ENCODE results near the gene GLRX3.

The GLRX3 gene

DNA sequence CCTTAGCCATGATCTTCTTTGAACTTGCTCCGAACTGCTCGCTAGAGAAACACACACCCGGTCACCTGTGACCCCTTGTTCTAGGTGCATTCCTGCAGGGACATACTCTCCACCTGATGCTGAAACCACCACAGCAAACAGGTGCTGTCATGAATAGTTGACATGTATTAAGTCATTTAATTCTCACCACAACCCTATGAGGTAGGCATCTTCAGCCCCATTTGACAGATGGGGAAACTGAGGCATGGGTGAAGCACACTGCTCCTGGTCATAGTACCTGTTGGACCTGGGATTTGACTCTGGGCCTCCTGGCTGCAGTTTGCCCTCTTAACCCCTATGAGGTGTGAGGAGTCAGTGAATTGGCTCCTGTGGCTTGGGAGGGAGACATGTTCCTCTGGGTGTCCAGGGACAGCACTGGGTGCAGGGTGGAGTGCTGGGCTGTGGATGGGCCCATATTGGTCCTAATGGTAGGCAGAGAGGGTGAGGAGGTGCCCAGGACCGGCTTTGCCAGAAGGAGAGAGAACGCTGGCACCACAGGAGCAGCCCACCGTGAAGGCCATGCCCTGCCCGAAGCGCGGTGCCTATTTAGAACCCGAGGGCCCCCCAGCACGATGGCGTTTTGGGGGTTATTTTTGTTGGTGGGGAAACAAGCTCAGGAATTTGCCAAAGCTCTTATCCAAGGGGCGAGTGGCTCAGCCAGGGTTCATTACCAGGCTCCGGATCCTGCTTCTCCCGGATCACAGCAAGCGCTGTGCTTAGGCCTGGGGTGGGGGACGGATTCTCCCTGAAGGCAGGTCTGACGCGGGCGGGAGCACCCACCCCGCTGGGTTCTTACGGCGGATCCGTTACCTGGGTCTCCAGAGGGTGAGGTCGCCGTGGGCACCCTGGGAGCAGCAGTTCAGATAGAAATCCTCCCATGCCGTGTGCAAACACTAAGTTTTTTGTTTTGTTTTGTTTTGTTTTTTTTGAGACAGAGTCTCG is 52.3 kb downstream of the GLRX3 start:
- peaks cover 0 to 82% (median 49%) of the 10 kb centered on the region in 11 experiments; a peak in 19 of 22 replicates for H4K20me1 ChIP-seq
- TF ChIP-seq Cebpa-rat (IDR thresholded peaks at IDR 0.05): no peak
- H3K9me3 ChIP-seq (replicated peaks in 1 of 11): no peaks in the 10 kb centered on the region
- no peak overlapping the region; a peak in 1 of 22 replicates for H3K4me2 ChIP-seq
- H3K4me3 ChIP-seq: no peak overlapping the region
- H3K27me3 ChIP-seq: peaks cover 0 to 7% (median 6%) of the 10 kb centered on the region in 11 experiments; a peak in 12 of 22 replicates
- peaks cover 23 to 48% (median 41%) of the 10 kb centered on the region in 11 experiments for H3K36me3 ChIP-seq
- no peak overlapping the region for H3K9ac ChIP-seq
- H3K27ac ChIP-seq: no peak overlapping the region
- H3K4me1 ChIP-seq: peaks cover 4 to 20% (median 7%) of the 10 kb centered on the region in 10 experiments; a peak in 17 of 20 replicates

DNA sequence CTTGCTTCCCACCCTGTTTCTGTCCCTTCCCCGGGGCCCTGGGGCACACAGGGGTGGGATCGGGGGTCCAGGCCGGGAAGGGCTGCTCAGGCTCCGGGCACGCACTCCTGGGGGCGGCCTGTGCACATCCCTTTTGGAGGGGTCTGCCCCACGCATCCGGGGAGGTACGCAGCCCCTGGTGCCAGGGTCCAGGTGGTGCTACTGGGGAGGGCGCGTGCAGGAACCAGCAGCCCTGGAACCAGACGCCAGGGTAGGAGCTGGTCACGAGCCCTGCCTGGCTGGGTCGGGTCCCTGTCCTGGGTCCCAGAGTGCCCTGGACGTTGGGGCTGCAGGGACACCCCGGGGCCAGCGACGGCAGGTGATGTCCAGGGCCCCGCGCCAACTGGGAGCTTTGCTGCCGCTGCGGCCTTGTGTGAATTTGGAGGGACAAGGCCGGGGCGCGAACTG is 53.4 kb downstream of the GLRX3 start:
- no peak for TF ChIP-seq Cebpa-rat (IDR thresholded peaks at IDR 0.05)
- Histone ChIP-seq H3K27me3 (peaks cover 0 to 7% (median 6%) of the 10 kb centered on the region in 11 experiments; a peak in 12 of 22 replicates), H3K4me1 (peaks cover 4 to 20% (median 7%) of the 10 kb centered on the region in 10 experiments; a peak in 17 of 20 replicates)

DNA sequence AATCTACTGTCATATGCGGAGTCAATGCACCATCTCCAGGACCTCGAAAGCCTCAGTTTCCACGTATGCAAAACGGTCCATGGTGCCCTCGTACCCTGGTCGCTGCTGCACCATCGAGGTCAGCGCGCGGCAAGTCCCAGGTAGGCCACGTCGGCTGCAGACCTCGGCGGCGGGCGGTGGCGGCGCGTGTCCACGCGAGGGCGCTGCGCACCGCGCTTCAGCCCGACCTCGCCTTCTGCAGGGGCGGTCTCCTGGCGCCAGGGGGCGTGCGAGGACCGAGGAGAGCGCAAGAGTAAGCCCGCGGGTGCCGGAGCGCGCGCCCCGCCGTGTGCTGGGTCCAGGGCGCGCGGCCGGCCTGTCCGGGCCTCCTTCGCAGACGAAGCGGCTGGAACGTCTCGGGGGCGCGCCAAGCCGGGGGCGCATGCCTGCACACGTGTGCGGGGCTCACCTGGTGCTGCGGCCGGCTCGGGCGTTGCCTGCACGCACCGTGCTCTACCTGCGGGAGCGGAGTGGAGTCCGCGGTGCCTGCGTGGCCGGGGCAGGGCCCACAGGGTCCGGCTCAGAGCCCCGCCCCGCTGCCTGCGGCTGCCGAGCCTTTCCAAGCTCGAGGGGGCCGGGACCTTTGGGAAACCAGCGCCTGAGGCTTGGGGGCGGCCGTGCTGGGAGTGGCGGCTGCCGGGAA is 54.0 kb downstream of the GLRX3 start:
- Histone ChIP-seq H3K9ac (peak overlapping the region; percentile 15 to 80 (median 65); a peak in 21 of 22 replicates), H3K9me3 (replicated peaks in 1 of 11) (no peaks in the 10 kb centered on the region), H3K4me1 (peaks cover 4 to 20% (median 7%) of the 10 kb centered on the region in 10 experiments; a peak in 17 of 20 replicates), H3K4me2 (peak overlapping the region; percentile 89 to 100 (median 99)), H3K27me3 (peaks cover 0 to 7% (median 6%) of the 10 kb centered on the region in 11 experiments; a peak in 12 of 22 replicates), H3K4me3 (peak overlapping the region; percentile 53 to 72 (median 58)), H3K36me3 (peaks cover 5 to 31% (median 24%) of the 10 kb centered on the region in 11 experiments; a peak in 21 of 22 replicates), H4K20me1 (peaks cover 0 to 95% (median 56%) of the 10 kb centered on the region in 11 experiments; a peak in 19 of 22 replicates), H3K27ac (no peak overlapping the region)
- TF ChIP-seq Cebpa-rat (IDR thresholded peaks at IDR 0.05): no peak

More for the DNA sequence above, 53.4 kb downstream of the GLRX3 start:
- peaks cover 0 to 94% (median 51%) of the 10 kb centered on the region in 11 experiments; a peak in 19 of 22 replicates for H4K20me1 ChIP-seq
- H3K4me3 ChIP-seq: no peak overlapping the region
- peaks cover 11 to 36% (median 30%) of the 10 kb centered on the region in 11 experiments; a peak in 21 of 22 replicates for H3K36me3 ChIP-seq
- no peaks in the 10 kb centered on the region for H3K9me3 ChIP-seq (replicated peaks in 1 of 11)
- H3K27ac ChIP-seq: no peak overlapping the region
- H3K4me2 ChIP-seq: peak overlapping the region in 1 of 11 experiments; percentile 99; a peak in 2 of 22 replicates
- no peak overlapping the region for H3K9ac ChIP-seq

DNA sequence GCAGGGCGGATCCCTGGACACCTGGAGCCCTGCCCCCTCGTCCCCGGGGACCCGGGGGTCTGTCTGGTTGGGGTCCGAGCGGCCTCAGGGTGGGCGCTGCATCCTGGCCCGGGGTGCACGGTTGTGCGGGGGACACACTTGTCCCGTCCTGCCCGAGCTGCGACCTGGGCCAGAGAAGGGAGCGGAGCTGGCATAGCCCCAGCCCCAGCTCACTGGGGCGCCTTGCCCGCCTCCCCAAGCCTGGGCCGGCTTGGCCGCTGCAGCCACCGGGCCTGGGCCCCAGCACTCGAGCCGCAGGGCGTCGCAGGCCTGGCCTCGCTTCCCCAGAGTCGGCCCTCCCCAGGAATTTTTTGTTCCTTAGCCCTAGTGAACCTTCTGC is 54.5 kb downstream of the GLRX3 start:
- Histone ChIP-seq H3K9me3 (replicated peaks in 1 of 11) (no peaks in the 10 kb centered on the region), H3K9ac (peak overlapping the region; percentile 15 to 80 (median 65); a peak in 21 of 22 replicates), H4K20me1 (peaks cover 0 to 96% (median 56%) of the 10 kb centered on the region in 11 experiments; a peak in 19 of 22 replicates), H3K27me3 (peaks cover 0 to 7% (median 6%) of the 10 kb centered on the region in 11 experiments; a peak in 12 of 22 replicates), H3K4me3 (peak overlapping the region; percentile 53 to 72 (median 58)), H3K27ac (no peak overlapping the region), H3K4me1 (peaks cover 4 to 15% (median 7%) of the 10 kb centered on the region in 10 experiments; a peak in 17 of 20 replicates), H3K4me2 (peak overlapping the region; percentile 89 to 100 (median 99)), H3K36me3 (peaks cover under 1 to 25% (median 19%) of the 10 kb centered on the region in 11 experiments; a peak in 20 of 22 replicates)
- no peak for TF ChIP-seq Cebpa-rat (IDR thresholded peaks at IDR 0.05)

DNA sequence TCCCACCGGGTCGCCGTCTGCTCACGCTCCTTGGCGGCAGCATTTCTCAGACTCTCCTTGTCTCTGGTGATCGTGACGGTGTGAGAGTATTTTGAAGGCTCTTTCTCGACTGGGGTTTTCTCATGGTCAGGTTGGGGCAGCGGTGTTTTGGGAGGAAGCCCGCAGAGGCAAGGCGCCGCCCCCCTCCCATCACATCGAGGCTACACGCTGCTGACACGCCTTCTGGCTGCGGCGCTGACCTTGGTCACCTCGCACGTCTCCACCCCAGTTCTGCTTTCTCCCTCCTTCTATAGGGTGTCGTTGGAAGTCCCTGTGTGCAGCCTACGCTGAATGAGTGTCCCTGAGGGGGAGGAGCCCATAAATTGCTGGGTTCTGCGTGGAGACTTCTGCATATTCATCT is 55.2 kb downstream of the GLRX3 start:
- H3K4me3 ChIP-seq: no peak overlapping the region
- H3K4me1 ChIP-seq: peaks cover 4 to 15% (median 7%) of the 10 kb centered on the region in 10 experiments; a peak in 17 of 20 replicates
- peaks cover 0 to 22% (median 17%) of the 10 kb centered on the region in 11 experiments; a peak in 14 of 22 replicates for H3K36me3 ChIP-seq
- TF ChIP-seq Cebpa-rat (IDR thresholded peaks at IDR 0.05): no peak
- H3K27me3 ChIP-seq: peaks cover 0 to 7% (median 6%) of the 10 kb centered on the region in 11 experiments; a peak in 12 of 22 replicates
- H3K9ac ChIP-seq: no peak overlapping the region
- H4K20me1 ChIP-seq: peaks cover 0 to 99% (median 57%) of the 10 kb centered on the region in 11 experiments; a peak in 19 of 22 replicates
- H3K4me2 ChIP-seq: no peak overlapping the region; a peak in 1 of 22 replicates
- no peak overlapping the region for H3K27ac ChIP-seq
- H3K9me3 ChIP-seq (replicated peaks in 1 of 11): no peaks in the 10 kb centered on the region

DNA sequence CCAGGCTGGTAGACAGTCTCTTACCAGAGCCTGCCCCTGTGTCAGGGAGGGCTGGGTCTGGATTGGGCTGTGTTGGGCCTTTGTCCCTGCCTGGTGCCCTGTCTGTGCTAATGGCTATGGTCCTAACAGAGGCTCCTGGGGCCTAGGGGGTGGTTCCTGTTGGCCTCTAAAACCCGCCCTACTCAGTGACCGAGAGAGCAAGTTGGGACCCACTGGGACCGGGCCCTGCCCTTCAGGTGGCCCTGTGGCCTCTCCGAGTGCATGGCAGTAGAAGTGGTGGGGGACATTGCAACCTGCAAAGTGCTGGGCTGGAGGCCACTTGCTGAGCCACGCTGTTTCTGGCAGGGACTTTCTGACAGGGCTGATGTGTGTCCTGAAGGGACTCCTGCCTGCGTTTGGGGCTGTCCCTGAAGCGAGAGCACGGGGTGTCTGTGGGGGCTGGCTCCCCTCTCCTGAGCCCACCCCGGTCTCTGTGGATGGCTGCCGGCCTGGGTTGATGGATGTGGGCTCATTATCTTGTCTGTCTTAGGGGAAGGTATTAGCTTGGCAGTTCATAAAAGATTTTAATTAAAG is 56.2 kb downstream of the GLRX3 start:
- TF ChIP-seq Cebpa-rat (IDR thresholded peaks at IDR 0.05): no peak
- no peak overlapping the region for H3K4me3 ChIP-seq
- H3K27me3 ChIP-seq: peaks cover 0 to 7% (median 6%) of the 10 kb centered on the region in 11 experiments; a peak in 12 of 22 replicates
- H3K4me1 ChIP-seq: peaks cover 4 to 14% (median 7%) of the 10 kb centered on the region in 10 experiments; a peak in 17 of 20 replicates
- no peak overlapping the region for H3K9ac ChIP-seq
- no peaks in the 10 kb centered on the region for H3K9me3 ChIP-seq (replicated peaks in 1 of 11)
- no peak overlapping the region for H3K27ac ChIP-seq
- peaks cover 0 to 94% (median 52%) of the 10 kb centered on the region in 11 experiments; a peak in 19 of 22 replicates for H4K20me1 ChIP-seq
- peaks cover 0 to 14% (median 9%) of the 10 kb centered on the region in 11 experiments; a peak in 9 of 22 replicates for H3K36me3 ChIP-seq
- H3K4me2 ChIP-seq: no peak overlapping the region

DNA sequence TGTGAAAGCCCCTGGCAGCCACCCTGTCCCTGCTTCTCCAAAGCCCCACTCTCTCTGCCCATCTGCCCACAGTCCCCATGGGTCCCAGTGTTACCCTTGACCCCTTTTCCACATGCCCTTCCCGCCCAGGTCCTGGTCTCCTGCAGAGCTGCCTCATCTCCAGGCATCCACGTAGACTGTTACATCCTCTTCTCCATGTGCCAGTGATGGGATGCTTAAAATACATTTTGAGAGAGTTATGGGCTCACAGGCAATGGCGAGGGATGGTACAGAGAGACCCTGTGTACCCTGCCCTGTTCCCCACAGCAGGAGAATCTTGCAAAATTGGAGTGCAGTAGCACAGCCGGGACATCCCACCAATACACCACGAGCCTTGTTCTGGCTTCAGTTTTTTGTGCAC is 56.8 kb downstream of the GLRX3 start:
- no peak overlapping the region for H3K4me2 ChIP-seq
- H3K9ac ChIP-seq: no peak overlapping the region; a peak in 1 of 22 replicates
- H3K27me3 ChIP-seq: peaks cover 0 to 7% (median 6%) of the 10 kb centered on the region in 11 experiments; a peak in 12 of 22 replicates
- H3K4me1 ChIP-seq: peaks cover 4 to 8% (median 7%) of the 10 kb centered on the region in 10 experiments; a peak in 17 of 20 replicates
- H3K27ac ChIP-seq: no peak overlapping the region
- peaks cover 0 to 8% (median 3%) of the 10 kb centered on the region in 11 experiments; a peak in 8 of 22 replicates for H3K36me3 ChIP-seq
- H3K4me3 ChIP-seq: no peak overlapping the region
- TF ChIP-seq Cebpa-rat (IDR thresholded peaks at IDR 0.05): no peak
- peaks cover 0 to 87% (median 47%) of the 10 kb centered on the region in 11 experiments; a peak in 18 of 22 replicates for H4K20me1 ChIP-seq
- H3K9me3 ChIP-seq (replicated peaks in 1 of 11): no peaks in the 10 kb centered on the region
